K562 (cell line): ENCODE results near the gene EIF4G1. TPM values are rescaled to one million over a fixed set of nuclear protein-coding genes. Genes with fewer than 3 reads are reported as not detected.

Experiments used
- ATAC-seq: fragments of 200-7000 bp; cut with Tn5 transposase; 3 replicates; pipeline ENCODE4 v1.9.1; 2020; ENCODE audit warnings: moderate library complexity
- BruUV-seq: library from RNA; stranded (reverse); fragments of 400-500 nt; replicated peaks from 2 replicates; lab custom pipeline; 2021; lab: Mats Ljungman, UMichigan
- CTCF ChIA-PET: fragments of 300-600 bp; formaldehyde crosslinking; extraction: SDS; loops from one replicate; lab custom pipeline; 2021; ENCODE audit warnings: low intra/inter-chr PET ratio; lab: Yijun Ruan, JAX
- POLR2A ChIA-PET: fragments of 300-600, 350-650 bp; sonication (Branson Sonifier 250); formaldehyde crosslinking; extraction: SDS; loops from one replicate; lab custom pipeline; 2021; ENCODE audit warnings: antibody characterized with exemption, inconsistent platforms; lab: Yijun Ruan, JAX
- DNase-seq, 4 experiments: peaks; one replicate each; pipeline versions ENCODE4 v3.0.0 to v3.0.0-alpha.2; 2011 to 2018; ENCODE audit warnings: low spot score in 3 of 4, mixed read lengths in 3 of 4; ENCODE audit errors: extremely low read depth in 1 of 4
- FAIRE-seq: peaks from 2 replicates; lab custom pipeline; 2011; peaks lifted over from hg19 to GRCh38; lab: Jason Lieb, UNC
- H2AFZ ChIP-seq: 2 replicates; pipeline ENCODE4 v1.6.0; 2011; ENCODE audit warnings: low read depth, low read length, control low read depth, inconsistent platforms
- H3K27ac ChIP-seq: fragments of 200-600 bp; 3 replicates; pipeline ENCODE4 v1.8.0; 2011; ENCODE audit warnings: low read depth, mild to moderate bottlenecking, control low read depth, inconsistent platforms, low read length, moderate library complexity, mixed read lengths; ENCODE audit errors: extremely low read depth
- H3K27me3 ChIP-seq, 2 experiments: fragments of 300-600 bp in 1 of 2; 2 replicates in 1 of 2; 3 replicates in 1 of 2; pipeline versions ENCODE4 v1.6.0 to v1.8.0; 2011; ENCODE audit warnings: inconsistent platforms in 2 of 2, low read length in 2 of 2, mild to moderate bottlenecking in 1 of 2, mixed read lengths in 1 of 2, moderate library complexity in 1 of 2; ENCODE audit not compliant: control insufficient read depth in 2 of 2, insufficient read depth in 2 of 2
- H3K36me3 ChIP-seq: fragments of 300-600 bp; 3 replicates; pipeline ENCODE4 v1.8.0; 2011; ENCODE audit warnings: mild to moderate bottlenecking, low read length, inconsistent platforms; ENCODE audit not compliant: control insufficient read depth, insufficient read depth
- H3K4me1 ChIP-seq, 2 experiments: fragments of 200-600 bp in 1 of 2; replicated peaks in 1 of 2; 2 replicates in 1 of 2; 3 replicates in 1 of 2; pipeline versions ENCODE4 v1.5.1 to v1.8.0; 2011; ENCODE audit warnings: inconsistent platforms in 2 of 2, low read length in 2 of 2, mild to moderate bottlenecking in 1 of 2, mixed read lengths in 1 of 2, moderate library complexity in 1 of 2; ENCODE audit not compliant: control insufficient read depth in 2 of 2, insufficient read depth in 2 of 2
- H3K4me2 ChIP-seq: 2 replicates; pipeline ENCODE4 v1.6.1; 2011; ENCODE audit warnings: low read length, control low read depth, inconsistent platforms, mixed read lengths; ENCODE audit not compliant: insufficient read depth
- H3K4me3 ChIP-seq: fragments of 200-600 bp; sonication (generic), shearing (Covaris generic); 2 replicates; pipeline ENCODE4 v1.5.1; 2016; ENCODE audit warnings: control low read depth, inconsistent platforms
- H3K79me2 ChIP-seq: fragments of 200-600 bp; 3 replicates; pipeline ENCODE4 v1.8.0; 2011; ENCODE audit warnings: low read length, inconsistent platforms; ENCODE audit not compliant: control insufficient read depth, insufficient read depth
- H3K9ac ChIP-seq, 2 experiments: 2 replicates each; pipeline versions ENCODE4 v1.6.0 to v1.6.1; 2011; ENCODE audit warnings: low read depth in 2 of 2, low read length in 2 of 2, control low read depth in 1 of 2, inconsistent platforms in 1 of 2, mild to moderate bottlenecking in 1 of 2, mixed read lengths in 1 of 2; ENCODE audit not compliant: insufficient read depth in 1 of 2
- H3K9me1 ChIP-seq: one replicate; pipeline ENCODE4 v1.6.0; 2011; ENCODE audit warnings: inconsistent platforms, mild to moderate bottlenecking, low read length, moderate library complexity; ENCODE audit not compliant: control insufficient read depth, insufficient read depth
- H3K9me3 ChIP-seq: replicated peaks from 2 replicates; pipeline ENCODE4 v1.5.1; 2011; ENCODE audit warnings: low read depth, low read length, inconsistent platforms; ENCODE audit not compliant: control insufficient read depth, insufficient read depth
- H4K20me1 ChIP-seq: replicated peaks from 2 replicates; pipeline ENCODE4 v1.6.1; 2011; ENCODE audit warnings: low read length, inconsistent platforms, mixed read lengths; ENCODE audit not compliant: control insufficient read depth, insufficient read depth
- CBFA2T3 ChIP-seq: fragments of 450-650 bp; IDR thresholded peaks from 2 replicates; pipeline ENCODE4 v1.6.1; 2017
- CHCHD3 ChIP-seq: fragments of 250-450 bp; sonication (Bioruptor Pico); IDR thresholded peaks from 2 replicates; pipeline ENCODE4 v2.1.2; 2022; ENCODE audit warnings: mild to moderate bottlenecking
- MEIS2 ChIP-seq: fragments of 450-650 bp; IDR thresholded peaks from 2 replicates; pipeline ENCODE4 v1.6.1; 2014; ENCODE audit warnings: mild to moderate bottlenecking; ENCODE audit not compliant: partially characterized antibody
- MYNN ChIP-seq, 2 experiments: sonication (generic); formaldehyde crosslinking in 1 of 2; IDR thresholded peaks; 2 replicates each; pipeline versions ENCODE4 v1.5.0 to v1.6.1; 2016 to 2020; ENCODE audit warnings: antibody characterized with exemption in 1 of 2, missing genetic modification reagents in 1 of 2
- POLR2G ChIP-seq: fragments of 200-400 bp; formaldehyde crosslinking; IDR thresholded peaks from 2 replicates; pipeline ENCODE4 v1.6.1; 2017; ENCODE audit warnings: low read depth, mild to moderate bottlenecking, antibody characterized with exemption, low read length, moderate library complexity
- POLR2H ChIP-seq: IDR thresholded peaks from 2 replicates; pipeline ENCODE4 v1.6.1; 2016; ENCODE audit warnings: missing genetic modification characterization, low read depth, mild to moderate bottlenecking, control low read depth, missing compliant biosample characterization, moderate library complexity
- POLR3G ChIP-seq: IDR thresholded peaks from 2 replicates; pipeline ENCODE4 v1.6.1; 2011; ENCODE audit not compliant: insufficient read length, insufficient replicate concordance; ENCODE audit errors: extremely low read depth
- RAD21 ChIP-seq, 2 experiments: fragments of 250-450 bp in 1 of 2; fragments of 450-650 bp in 1 of 2; sonication (Bioruptor Pico) in 1 of 2; formaldehyde crosslinking in 1 of 2; IDR thresholded peaks in 1 of 2; conservative IDR thresholded peaks in 1 of 2; 2 replicates each; pipeline versions ENCODE4 v1.4.0 to v1.8.0; 2020 to 2022; ENCODE audit warnings: mild to moderate bottlenecking in 2 of 2, moderate library complexity in 1 of 2
- SIRT6 ChIP-seq: IDR thresholded peaks from one replicate; pipeline ENCODE4 v1.6.1; 2012; ENCODE audit warnings: low read depth, mild to moderate bottlenecking, control low read depth, inconsistent platforms, low read length, moderate library complexity
- TCF3 ChIP-seq: sonication (generic); formaldehyde crosslinking; IDR thresholded peaks from 2 replicates; pipeline ENCODE4 v1.4.0; 2020; ENCODE audit warnings: mild to moderate bottlenecking, missing genetic modification reagents
- TEAD1 ChIP-seq, 2 experiments: fragments of 450-650 bp in 1 of 2; sonication (generic) in 1 of 2; formaldehyde crosslinking; IDR thresholded peaks; 2 replicates each; pipeline versions ENCODE4 v1.4.0 to v1.8.0; 2020 to 2022; ENCODE audit warnings: mild to moderate bottlenecking in 2 of 2, missing genetic modification reagents in 1 of 2
- TOE1 ChIP-seq, 2 experiments: fragments of 450-650 bp in 1 of 2; sonication (generic) in 1 of 2; formaldehyde crosslinking in 1 of 2; IDR thresholded peaks; 2 replicates each; pipeline versions ENCODE4 v1.7.1 to v1.8.0; 2016 to 2022; ENCODE audit warnings: borderline replicate concordance in 2 of 2, mild to moderate bottlenecking in 2 of 2, antibody characterized with exemption in 1 of 2, inconsistent platforms in 1 of 2, low read depth in 1 of 2, missing genetic modification reagents in 1 of 2, moderate library complexity in 1 of 2
- ZBTB8A ChIP-seq: fragments of 450-650 bp; IDR thresholded peaks from 2 replicates; pipeline ENCODE4 v1.6.1; 2018; ENCODE audit warnings: mild to moderate bottlenecking, moderate library complexity; ENCODE audit not compliant: partially characterized antibody
- ZHX1 ChIP-seq: fragments of 150-350 bp; conservative IDR thresholded peaks from 2 replicates; pipeline ENCODE4 v1.6.1; 2014; ENCODE audit warnings: low read length
- ZNF586 ChIP-seq: fragments of 450-650 bp; formaldehyde crosslinking; conservative IDR thresholded peaks from 2 replicates; pipeline ENCODE4 v1.4.0; 2020; ENCODE audit warnings: mild to moderate bottlenecking, moderate library complexity
- WGBS: fragments of 100-300 bp; shearing (Covaris generic); methylation state at CpG from one replicate; pipeline ENCODE4 v1.1.6; 2016; ENCODE audit warnings: low coverage, mixed read lengths; ENCODE audit not compliant: insufficient coverage; ENCODE audit errors: missing lambda C conversion rate; 5-methylcytosine and 5-hydroxymethylcytosine counted together
- in situ Hi-C: fragments of 300-500 bp; cut with MboI; formaldehyde crosslinking; loops from 4 replicates; pipeline ENCODE4 v1.15.0; 2018; ENCODE audit warnings: inconsistent platforms, mixed read lengths
- intact Hi-C: fragments of 100-400 bp; cut with micrococcal nuclease; formaldehyde crosslinking; loops from 2 replicates; pipeline ENCODE4 v1.14.2; 2022
- polyA plus RNA-seq, 8 experiments: library from polyadenylated mRNA; depleted of rRNA in 4 of 8; stranded (reverse) in 5 of 8; unstranded in 3 of 8; fragments of >200 nt; fragmentation: Nextera tagmentation in 2 of 8; fragmentation: Illumina TruSeq in 1 of 8; extraction: Ambion mirVana in 2 of 8; extraction: Trizol in 1 of 8; gene quantifications; 2 replicates each; pipeline versions ENCODE4 v1.2.1 to v1.2.3, GENCODE V29; 2011 to 2014; ENCODE audit warnings: inconsistent platforms in 1 of 8, missing spikeins in 1 of 8
- total RNA-seq, 7 experiments: library from RNA; depleted of rRNA in 6 of 7; stranded (reverse); fragments of >200 nt in 6 of 7; fragmentation: Illumina TruSeq in 2 of 7; extraction: Trizol in 2 of 7; gene quantifications; 2 replicates each; pipeline versions ENCODE4 v1.2.1 to v1.2.3, GENCODE V29; 2011 to 2021; ENCODE audit warnings: low replicate concordance in 1 of 7

The EIF4G1 gene
- total and polyA plus RNA-seq, 9 of the 15 experiments (the other 6 are each of a cell fraction or from before 2014, with no cell fraction given), result 4.6 to 505 (median 155) TPM

- ATAC-seq (no peak), DNase-seq (peak in 2 of 4 experiments; percentile 29 to 56), FAIRE-seq (no peak)
- peaks cover 21 to 77% of the 10 kb centered on the region in 2 experiments for H3K4me1 ChIP-seq
- H3K9me3 ChIP-seq, result no peaks in the 10 kb centered on the region
- no peak overlapping the region for H3K4me3 ChIP-seq
- no TSS peak for BruUV-seq
- no peak overlapping the region for H2AFZ ChIP-seq
- H3K36me3 ChIP-seq, result peaks cover 62% of the 10 kb centered on the region; the same call in 2 of the 3 replicates
- H3K9me1 ChIP-seq, result peaks cover 5% of the 10 kb centered on the region
- no peak overlapping the region for H3K4me2 ChIP-seq
- H3K9ac ChIP-seq, result peak overlapping the region in 1 of 2 experiments; percentile 85; a peak in 2 of 4 replicates
- ChIA-PET CTCF (no interaction called here), POLR2A (interaction anchor here (0.7 to 1.7 kb wide), 2 partner anchors 9 to 14 kb away, joined by 3 to 9 read pairs; no protein-coding TSS in a partner anchor)
- WGBS, result 63% methylated on average over 19 of the region's 24 CpGs
- H3K27me3 ChIP-seq, result no peaks in the 10 kb centered on the region
- H4K20me1 ChIP-seq, result no peaks in the 10 kb centered on the region
- in situ Hi-C loops (no loop called here), intact Hi-C loops (no loop called here)
- peaks cover 30% of the 10 kb centered on the region for H3K79me2 ChIP-seq
- no peak overlapping the region for H3K27ac ChIP-seq
- TF ChIP-seq MYNN (IDR thresholded peaks at IDR 0.05), result no peak
- TF ChIP-seq MYNN (CRISPR knock-in tag; IDR thresholded peaks at IDR 0.05), result no peak
- TF ChIP-seq TCF3, result no peak
- 0 out of 2 replicates have a peak, but pooled peaks have one; percentile 17 for TF ChIP-seq POLR2G
- no peak for TF ChIP-seq RAD21 (CRISPR knock-in tag; conservative IDR thresholded peaks at IDR 0.05 in 1 of 2, IDR thresholded peaks at IDR 0.05 in 1 of 2)
- TF ChIP-seq ZNF586 (CRISPR knock-in tag), result no peak
- no peak for TF ChIP-seq SIRT6
- TF ChIP-seq CBFA2T3, result 0 out of 2 replicates have a peak, but pooled peaks have one; percentile 9
- TF ChIP-seq POLR2H, result no peak
- no peak for TF ChIP-seq ZBTB8A
- no peak for TF ChIP-seq CHCHD3 (CRISPR knock-in tag)
- no peak for TF ChIP-seq ZHX1
- no peak for TF ChIP-seq POLR3G
- no peak for TF ChIP-seq TOE1 (IDR thresholded peaks at IDR 0.05; ENCODE audit: borderline replicate concordance)
- TF ChIP-seq TOE1 (CRISPR knock-in tag; IDR thresholded peaks at IDR 0.05; ENCODE audit: borderline replicate concordance, low read depth), result no peak
- no peak for TF ChIP-seq TEAD1 (CRISPR knock-in tag; IDR thresholded peaks at IDR 0.05)
- TF ChIP-seq MEIS2, result no peak
Observed at GRCh38 chr3:184357248-184358123, 43.1 kb downstream of the EIF4G1 start.
